Neutrophil (primary cell): ENCODE data around the gene MRPL9.

Experiments
- H3K27ac ChIP-seq: fragments of 200-600 bp; sonication (generic); 2 replicates; pipeline ENCODE4 v1.5.1; 2016; ENCODE audit warnings: mild to moderate bottlenecking, moderate library complexity
- H3K27me3 ChIP-seq: fragments of 200-600 bp; sonication (generic); 2 replicates; pipeline ENCODE4 v1.6.0; 2016; ENCODE audit warnings: mild to moderate bottlenecking
- H3K36me3 ChIP-seq: fragments of 200-600 bp; sonication (generic); 2 replicates; pipeline ENCODE4 v1.5.1; 2017
- H3K4me1 ChIP-seq, 2 experiments: fragments of 200-600 bp in 1 of 2; sonication (generic) in 1 of 2; 1 replicate in 1 of 2; 2 replicates in 1 of 2; pipeline versions ENCODE4 v1.5.1 to v1.6.1; 2013 to 2016; ENCODE audit warnings: low read depth in 1 of 2, low read length in 1 of 2, mild to moderate bottlenecking in 1 of 2, moderate library complexity in 1 of 2; ENCODE audit not compliant: control insufficient read depth in 1 of 2, insufficient read depth in 1 of 2
- H3K4me3 ChIP-seq, 2 experiments: fragments of 200-600 bp in 1 of 2; sonication (generic) in 1 of 2; 1 replicate in 1 of 2; 2 replicates in 1 of 2; pipeline ENCODE4 v1.5.1; 2013 to 2016; ENCODE audit warnings: low read depth in 1 of 2, low read length in 1 of 2, mild to moderate bottlenecking in 1 of 2, moderate library complexity in 1 of 2
- H3K9me3 ChIP-seq: fragments of 200-600 bp; sonication (generic); 2 replicates; pipeline ENCODE4 v1.5.1; 2016
- CTCF ChIP-seq: fragments of 200-600 bp; sonication (generic); IDR thresholded peaks from 2 replicates; pipeline ENCODE4 v1.5.1; 2016; ENCODE audit warnings: antibody characterized with exemption

The MRPL9 gene

GRCh38 chr1:151807131-151807530, 43.8 kb upstream of the MRPL9 start:
- Histone ChIP-seq H3K27ac (no peak overlapping the region), H3K27me3 (peaks cover 51% of the 10 kb centered on the region), H3K4me1 (no peaks in the 10 kb centered on the region), H3K4me3 (no peak overlapping the region), H3K9me3 (no peaks in the 10 kb centered on the region), H3K36me3 (no peaks in the 10 kb centered on the region)
- no peak for TF ChIP-seq CTCF

- Histone ChIP-seq H3K4me3 (no peak overlapping the region), H3K4me1 (no peaks in the 10 kb centered on the region), H3K27me3 (peaks cover 60% of the 10 kb centered on the region), H3K27ac (no peak overlapping the region), H3K9me3 (no peaks in the 10 kb centered on the region), H3K36me3 (no peaks in the 10 kb centered on the region)
- no peak for TF ChIP-seq CTCF
Observed at GRCh38 chr1:151806170-151806569, 42.9 kb upstream of the MRPL9 start.

GRCh38 chr1:151805066-151805820, 41.9 kb upstream of the MRPL9 start, which contains the start of gene LINGO4:
Gene LINGO4, minus strand, starts transcription at chr1:151805419. Its CDS starts 2,715 bp downstream, at chr1:151802704.
- no peak for TF ChIP-seq CTCF
- no peak within 1 kb of the TSS for H3K4me3 ChIP-seq
- H3K36me3 ChIP-seq = no peaks in the 10 kb centered on the region
- H3K27me3 ChIP-seq = peaks cover 70% of the 10 kb centered on the region
- no peaks in the 10 kb centered on the region for H3K9me3 ChIP-seq
- no peaks in the 10 kb centered on the region for H3K4me1 ChIP-seq
- no peak within 1 kb of the TSS for H3K27ac ChIP-seq

- Histone ChIP-seq H3K27ac (no peak overlapping the region), H3K9me3 (no peaks in the 10 kb centered on the region), H3K36me3 (no peaks in the 10 kb centered on the region), H3K27me3 (peaks cover 83% of the 10 kb centered on the region), H3K4me3 (no peak overlapping the region), H3K4me1 (no peaks in the 10 kb centered on the region)
- no peak for TF ChIP-seq CTCF
Observed at GRCh38 chr1:151803915-151804314, 40.6 kb upstream of the MRPL9 start.

GRCh38 chr1:151803164-151803563, 39.9 kb upstream of the MRPL9 start:
- no peak overlapping the region for H3K27ac ChIP-seq
- TF ChIP-seq CTCF = no peak
- no peaks in the 10 kb centered on the region for H3K4me1 ChIP-seq
- H3K36me3 ChIP-seq = no peaks in the 10 kb centered on the region
- H3K4me3 ChIP-seq = no peak overlapping the region
- H3K27me3 ChIP-seq = peaks cover 84% of the 10 kb centered on the region
- H3K9me3 ChIP-seq = no peaks in the 10 kb centered on the region
